GM12878 (cell line): ENCODE measurements around the gene IQCH. TPM values are rescaled to one million over a fixed set of nuclear protein-coding genes. Genes with fewer than 3 reads are reported as not detected.

Source experiments
- ATAC-seq: fragments of 200-7000 bp; cut with Tn5 transposase; 3 replicates; pipeline ENCODE4 v1.9.1; 2020; ENCODE audit warnings: mild to moderate bottlenecking, moderate library complexity
- BruUV-seq: library from RNA; stranded (reverse); fragments of 400-500 nt; replicated peaks from 2 replicates; lab custom pipeline; 2021; lab: Mats Ljungman, UMichigan
- CTCF ChIA-PET: fragments of 300-600 bp; sonication (Branson Sonifier 250); formaldehyde crosslinking; extraction: SDS; loops from one replicate; lab custom pipeline; 2021; ENCODE audit warnings: inconsistent platforms; lab: Yijun Ruan, JAX
- POLR2A ChIA-PET: fragments of 350-600 bp; formaldehyde crosslinking; extraction: SDS; loops from one replicate; lab custom pipeline; 2021; ENCODE audit warnings: inconsistent platforms; lab: Charles Lee
- RAD21 ChIA-PET: fragments of 300-600 bp; sonication (Branson Sonifier 250); formaldehyde crosslinking; loops from one replicate; lab custom pipeline; 2023; ENCODE audit warnings: antibody characterized with exemption; ENCODE audit not compliant: unreplicated experiment; lab: Charles Lee
- SMC1A ChIA-PET: fragments of 300-600 bp; sonication (Branson Sonifier 250); formaldehyde crosslinking; loops from one replicate; lab custom pipeline; 2023; ENCODE audit not compliant: unreplicated experiment, uncharacterized antibody; lab: Charles Lee
- DNase-seq: peaks from one replicate; pipeline ENCODE4 v3.0.0-alpha.2; 2011; ENCODE audit warnings: low read depth, low spot score
- FAIRE-seq: peaks from 3 replicates; lab custom pipeline; 2011; peaks lifted over from hg19 to GRCh38; lab: Jason Lieb, UNC
- H2AFZ ChIP-seq: 2 replicates; pipeline ENCODE4 v1.6.0; 2011; ENCODE audit warnings: low read depth, low read length, control low read depth; ENCODE audit not compliant: control insufficient read depth
- H3K27ac ChIP-seq: 2 replicates; pipeline ENCODE4 v1.5.1; 2011; ENCODE audit warnings: control low read depth; ENCODE audit not compliant: control insufficient read depth, insufficient read depth
- H3K27me3 ChIP-seq, 2 experiments: replicated peaks in 1 of 2; 2 replicates each; pipeline versions ENCODE4 v1.6.0 to v1.6.1; 2011; ENCODE audit warnings: low read length in 1 of 2; ENCODE audit not compliant: control insufficient read depth in 2 of 2, insufficient read depth in 2 of 2
- H3K36me3 ChIP-seq, 2 experiments: 2 replicates each; pipeline ENCODE4 v1.5.1; 2011; ENCODE audit warnings: low read length in 1 of 2; ENCODE audit not compliant: control insufficient read depth in 2 of 2, insufficient read depth in 2 of 2
- H3K4me1 ChIP-seq: 2 replicates; pipeline ENCODE4 v1.6.1; 2011; ENCODE audit warnings: mild to moderate bottlenecking, low read length, moderate library complexity, mixed read lengths; ENCODE audit not compliant: control insufficient read depth, insufficient read depth
- H3K4me2 ChIP-seq: 2 replicates; pipeline ENCODE4 v1.6.0; 2011; ENCODE audit warnings: control low read depth; ENCODE audit not compliant: control insufficient read depth, insufficient read depth
- H3K4me3 ChIP-seq: fragments of 200-600 bp; sonication (generic); 2 replicates; pipeline ENCODE4 v1.5.1; 2016
- H3K79me2 ChIP-seq: 2 replicates; pipeline ENCODE4 v1.6.0; 2011; ENCODE audit warnings: low read length; ENCODE audit not compliant: control insufficient read depth, insufficient read depth
- H3K9ac ChIP-seq: 2 replicates; pipeline ENCODE4 v1.8.0; 2011; ENCODE audit warnings: low read length, control low read depth, mixed read lengths; ENCODE audit not compliant: control insufficient read depth, insufficient read depth
- H3K9me3 ChIP-seq: replicated peaks from 3 replicates; pipeline ENCODE4 v1.5.1; 2011; ENCODE audit warnings: mild to moderate bottlenecking, low read length; ENCODE audit not compliant: control insufficient read depth, insufficient read depth
- H4K20me1 ChIP-seq: 2 replicates; pipeline ENCODE4 v1.6.0; 2011; ENCODE audit not compliant: control insufficient read depth, insufficient read depth
- CREM ChIP-seq: IDR thresholded peaks from 2 replicates; pipeline ENCODE4 v1.6.1; 2014; ENCODE audit warnings: antibody characterized with exemption, low read depth
- EP300 ChIP-seq, 2 experiments: fragments of 150-350 bp in 1 of 2; IDR thresholded peaks; 2 replicates each; pipeline ENCODE4 v1.6.1; 2011 to 2012; ENCODE audit warnings: low read depth in 2 of 2, low read length in 2 of 2, borderline replicate concordance in 1 of 2, improper control_type of control experiment in 1 of 2, inconsistent platforms in 1 of 2; ENCODE audit not compliant: control insufficient read depth in 1 of 2
- KAT2A ChIP-seq: conservative IDR thresholded peaks from 2 replicates; pipeline ENCODE4 v1.6.1; 2011; ENCODE audit warnings: low read depth, low read length; ENCODE audit not compliant: control insufficient read depth
- MEF2A ChIP-seq: IDR thresholded peaks from 2 replicates; pipeline ENCODE4 v1.6.1; 2011; ENCODE audit warnings: low read depth, mild to moderate bottlenecking, low read length, moderate library complexity; ENCODE audit not compliant: insufficient read depth
- PRDM15 ChIP-seq: fragments of 450-650 bp; formaldehyde crosslinking; IDR thresholded peaks from 2 replicates; pipeline ENCODE4 v1.4.0; 2020; ENCODE audit warnings: mild to moderate bottlenecking, moderate library complexity
- TCF12 ChIP-seq: IDR thresholded peaks from 2 replicates; pipeline ENCODE4 v1.6.1; 2011; ENCODE audit warnings: low read depth, mild to moderate bottlenecking, low read length
- WGBS: methylation state at CpG from one replicate; pipeline ENCODE4 v1.1.6; 2016; ENCODE audit warnings: low lambda C conversion rate; ENCODE audit not compliant: insufficient replicate concordance, insufficient coverage; ENCODE audit errors: missing lambda C conversion rate; 5-methylcytosine and 5-hydroxymethylcytosine counted together
- in situ Hi-C: fragments of 300-500 bp; cut with MboI; formaldehyde crosslinking; loops from 9 replicates; pipeline ENCODE4 v1.14.3; 2018; ENCODE audit warnings: mixed read lengths
- intact Hi-C: fragments of 100-400 bp; cut with micrococcal nuclease; formaldehyde crosslinking; loops from one replicate; pipeline ENCODE4 v1.14.2; 2022; ENCODE audit not compliant: unreplicated experiment
- polyA plus RNA-seq, 11 experiments: library from polyadenylated mRNA; depleted of rRNA in 4 of 11; unstranded in 6 of 11; stranded (reverse) in 5 of 11; fragments of >200 nt; fragmentation: Nextera tagmentation in 4 of 11; fragmentation: Illumina TruSeq in 1 of 11; extraction: Ambion mirVana in 4 of 11; extraction: Trizol in 1 of 11; gene quantifications; 1 replicate in 1 of 11; 2 replicates in 10 of 11; pipeline versions ENCODE4 v1.2.1 to v1.2.3, GENCODE V29; 2011 to 2016; ENCODE audit warnings: inconsistent platforms in 2 of 11, missing spikeins in 2 of 11, low read depth in 1 of 11
- total RNA-seq, 4 experiments: library from RNA; depleted of rRNA in 3 of 4; stranded (reverse); fragments of >200 nt in 3 of 4; fragmentation: Illumina TruSeq in 1 of 4; extraction: Trizol in 1 of 4; gene quantifications; 2 replicates each; pipeline versions ENCODE4 v1.2.1 to v1.2.3, GENCODE V29; 2013 to 2021
- TF ChIP-seq, protein P1 (sequence below): fragments of 450-650 bp; IDR thresholded peaks from 2 replicates; pipeline ENCODE4 v1.6.1; 2016; ENCODE audit warnings: mild to moderate bottlenecking, moderate library complexity, borderline replicate concordance

The IQCH gene
- total and polyA plus RNA-seq, 10 of the 15 experiments (the other 5 are each of a cell fraction or from before 2014, with no cell fraction given), result 0.29 to 1.3 (median 0.99) TPM

GRCh38 chr15:67296188-67296587 is 41.6 kb downstream of the IQCH start:
- no peak overlapping the region for H3K4me3 ChIP-seq
- in situ Hi-C loops (no loop called here), intact Hi-C loops (no loop called here)
- TF ChIP-seq MEF2A (no peak), CREM (no peak), PRDM15 (CRISPR knock-in tag) (no peak), KAT2A (no peak), TCF12 (no peak), EP300 (IDR thresholded peaks at IDR 0.05; ENCODE audit: borderline replicate concordance in 1 of 2, control insufficient read depth in 1 of 2, low read depth in 2 of 2, low read length in 2 of 2) (no peak)
- TF ChIP-seq, protein P1, sequence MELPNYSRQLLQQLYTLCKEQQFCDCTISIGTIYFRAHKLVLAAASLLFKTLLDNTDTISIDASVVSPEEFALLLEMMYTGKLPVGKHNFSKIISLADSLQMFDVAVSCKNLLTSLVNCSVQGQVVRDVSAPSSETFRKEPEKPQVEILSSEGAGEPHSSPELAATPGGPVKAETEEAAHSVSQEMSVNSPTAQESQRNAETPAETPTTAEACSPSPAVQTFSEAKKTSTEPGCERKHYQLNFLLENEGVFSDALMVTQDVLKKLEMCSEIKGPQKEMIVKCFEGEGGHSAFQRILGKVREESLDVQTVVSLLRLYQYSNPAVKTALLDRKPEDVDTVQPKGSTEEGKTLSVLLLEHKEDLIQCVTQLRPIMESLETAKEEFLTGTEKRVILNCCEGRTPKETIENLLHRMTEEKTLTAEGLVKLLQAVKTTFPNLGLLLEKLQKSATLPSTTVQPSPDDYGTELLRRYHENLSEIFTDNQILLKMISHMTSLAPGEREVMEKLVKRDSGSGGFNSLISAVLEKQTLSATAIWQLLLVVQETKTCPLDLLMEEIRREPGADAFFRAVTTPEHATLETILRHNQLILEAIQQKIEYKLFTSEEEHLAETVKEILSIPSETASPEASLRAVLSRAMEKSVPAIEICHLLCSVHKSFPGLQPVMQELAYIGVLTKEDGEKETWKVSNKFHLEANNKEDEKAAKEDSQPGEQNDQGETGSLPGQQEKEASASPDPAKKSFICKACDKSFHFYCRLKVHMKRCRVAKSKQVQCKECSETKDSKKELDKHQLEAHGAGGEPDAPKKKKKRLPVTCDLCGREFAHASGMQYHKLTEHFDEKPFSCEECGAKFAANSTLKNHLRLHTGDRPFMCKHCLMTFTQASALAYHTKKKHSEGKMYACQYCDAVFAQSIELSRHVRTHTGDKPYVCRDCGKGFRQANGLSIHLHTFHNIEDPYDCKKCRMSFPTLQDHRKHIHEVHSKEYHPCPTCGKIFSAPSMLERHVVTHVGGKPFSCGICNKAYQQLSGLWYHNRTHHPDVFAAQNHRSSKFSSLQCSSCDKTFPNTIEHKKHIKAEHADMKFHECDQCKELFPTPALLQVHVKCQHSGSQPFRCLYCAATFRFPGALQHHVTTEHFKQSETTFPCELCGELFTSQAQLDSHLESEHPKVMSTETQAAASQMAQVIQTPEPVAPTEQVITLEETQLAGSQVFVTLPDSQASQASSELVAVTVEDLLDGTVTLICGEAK, result no peak
- no peak for DNase-seq
- ChIA-PET SMC1A (interaction anchor here (1.0 to 1.5 kb wide), 3 partner anchors 56 to 347 kb away, joined by 3 to 5 read pairs (median 3); no protein-coding TSS in a partner anchor), RAD21 (no interaction called here), CTCF (interaction anchor here (1.6 to 9.2 kb wide), 4 partner anchors 8 to 349 kb away, joined by 3 to 69 read pairs (median 12); no protein-coding TSS in a partner anchor), POLR2A (no interaction called here)
- WGBS, result 89% methylated on average over 5 of the region's 5 CpGs
- H3K27ac ChIP-seq, result no peak overlapping the region
- H3K9me3 ChIP-seq, result no peaks in the 10 kb centered on the region
- H4K20me1 ChIP-seq, result no peaks in the 10 kb centered on the region
- no peaks in the 10 kb centered on the region for H3K27me3 ChIP-seq
- H3K4me1 ChIP-seq, result peaks cover 11% of the 10 kb centered on the region
- no peak for FAIRE-seq
- no peak overlapping the region for H3K4me2 ChIP-seq
- H3K79me2 ChIP-seq, result no peaks in the 10 kb centered on the region
- no peak overlapping the region for H2AFZ ChIP-seq
- no peak overlapping the region for H3K9ac ChIP-seq
- H3K36me3 ChIP-seq, result no peaks in the 10 kb centered on the region
- no TSS peak for BruUV-seq
- no peak for ATAC-seq
